Measurements from ENCODE around the gene IRX3. TPM values are rescaled to one million over a fixed set of nuclear protein-coding genes. Genes with fewer than 3 reads are reported as not detected.

IRX3 gene
- total RNA-seq, 4 donors from 2014 or later: 79.7 to 181 (median 150) TPM

DNA sequence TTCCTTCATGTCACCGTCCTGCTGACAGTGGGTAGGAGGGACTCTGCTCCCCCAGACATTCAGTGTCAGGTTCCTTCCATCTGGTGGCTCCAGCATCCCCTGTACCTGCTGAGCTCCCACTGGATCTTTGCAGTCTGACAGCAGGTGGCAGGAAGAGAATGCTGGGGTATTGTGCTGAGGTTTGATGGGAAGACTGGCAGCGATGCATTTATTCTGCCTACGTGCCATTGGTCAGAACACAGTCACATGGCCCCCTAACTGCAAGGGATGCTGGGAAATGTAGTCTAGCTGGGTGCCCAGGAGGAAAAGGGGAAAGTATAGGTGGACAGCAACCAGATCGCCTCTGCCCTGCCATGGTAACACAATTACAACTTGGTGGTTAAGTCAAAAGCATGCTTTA is 44.4 kb downstream of the IRX3 start:
- peak in 1 of 2 donors; percentile 37 for DNase-seq (ENCODE audit: low spot score in 2 of 2)
- TF ChIP-seq POLR2A (IDR thresholded peaks at IDR 0.05): no peak
- TF ChIP-seq, protein P1, sequence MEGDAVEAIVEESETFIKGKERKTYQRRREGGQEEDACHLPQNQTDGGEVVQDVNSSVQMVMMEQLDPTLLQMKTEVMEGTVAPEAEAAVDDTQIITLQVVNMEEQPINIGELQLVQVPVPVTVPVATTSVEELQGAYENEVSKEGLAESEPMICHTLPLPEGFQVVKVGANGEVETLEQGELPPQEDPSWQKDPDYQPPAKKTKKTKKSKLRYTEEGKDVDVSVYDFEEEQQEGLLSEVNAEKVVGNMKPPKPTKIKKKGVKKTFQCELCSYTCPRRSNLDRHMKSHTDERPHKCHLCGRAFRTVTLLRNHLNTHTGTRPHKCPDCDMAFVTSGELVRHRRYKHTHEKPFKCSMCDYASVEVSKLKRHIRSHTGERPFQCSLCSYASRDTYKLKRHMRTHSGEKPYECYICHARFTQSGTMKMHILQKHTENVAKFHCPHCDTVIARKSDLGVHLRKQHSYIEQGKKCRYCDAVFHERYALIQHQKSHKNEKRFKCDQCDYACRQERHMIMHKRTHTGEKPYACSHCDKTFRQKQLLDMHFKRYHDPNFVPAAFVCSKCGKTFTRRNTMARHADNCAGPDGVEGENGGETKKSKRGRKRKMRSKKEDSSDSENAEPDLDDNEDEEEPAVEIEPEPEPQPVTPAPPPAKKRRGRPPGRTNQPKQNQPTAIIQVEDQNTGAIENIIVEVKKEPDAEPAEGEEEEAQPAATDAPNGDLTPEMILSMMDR (IDR thresholded peaks at IDR 0.05): no peak
- WGBS, 2 donors: 89 to 92% methylated on average over 4 of the region's 4 CpGs

DNA sequence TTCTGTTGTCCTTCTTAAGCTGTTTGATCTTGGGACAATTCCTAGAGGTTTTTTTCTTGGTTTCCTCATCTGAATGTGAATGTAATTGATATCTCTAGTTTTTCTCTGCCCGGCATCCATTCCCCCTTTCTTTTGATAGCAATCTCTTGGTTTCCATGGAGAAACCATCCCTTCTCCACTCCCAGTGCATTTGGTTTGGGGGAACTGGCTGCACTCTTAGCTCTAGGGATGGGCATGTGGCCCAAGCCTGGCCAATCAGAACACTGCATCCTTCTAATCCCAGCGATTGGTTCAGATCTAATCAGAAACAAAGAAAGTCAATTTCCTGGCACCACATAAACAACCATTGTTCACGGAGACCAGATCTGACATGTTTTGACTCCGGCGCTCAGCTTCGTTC is 45.1 kb downstream of the IRX3 start:
- peak in 1 of 2 donors; percentile 14 for DNase-seq (ENCODE audit: low spot score in 2 of 2)
- 65 to 83% methylated on average over 6 of the region's 6 CpGs for WGBS, 2 donors
- H3K4me3 ChIP-seq (ENCODE audit: low read depth, poor library complexity, severe bottlenecking): no peak overlapping the region
- intact Hi-C loops (cut with DNase I; ENCODE audit: low total_unique reads): no loop called here
- no peak for TF ChIP-seq POLR2A (IDR thresholded peaks at IDR 0.05)
- TF ChIP-seq, protein P1 (IDR thresholded peaks at IDR 0.05): no peak

More for the DNA sequence above, 44.4 kb downstream of the IRX3 start:
- intact Hi-C loops (cut with DNase I; ENCODE audit: low total_unique reads): no loop called here
- H3K4me3 ChIP-seq (ENCODE audit: low read depth, poor library complexity, severe bottlenecking): no peak overlapping the region

DNA sequence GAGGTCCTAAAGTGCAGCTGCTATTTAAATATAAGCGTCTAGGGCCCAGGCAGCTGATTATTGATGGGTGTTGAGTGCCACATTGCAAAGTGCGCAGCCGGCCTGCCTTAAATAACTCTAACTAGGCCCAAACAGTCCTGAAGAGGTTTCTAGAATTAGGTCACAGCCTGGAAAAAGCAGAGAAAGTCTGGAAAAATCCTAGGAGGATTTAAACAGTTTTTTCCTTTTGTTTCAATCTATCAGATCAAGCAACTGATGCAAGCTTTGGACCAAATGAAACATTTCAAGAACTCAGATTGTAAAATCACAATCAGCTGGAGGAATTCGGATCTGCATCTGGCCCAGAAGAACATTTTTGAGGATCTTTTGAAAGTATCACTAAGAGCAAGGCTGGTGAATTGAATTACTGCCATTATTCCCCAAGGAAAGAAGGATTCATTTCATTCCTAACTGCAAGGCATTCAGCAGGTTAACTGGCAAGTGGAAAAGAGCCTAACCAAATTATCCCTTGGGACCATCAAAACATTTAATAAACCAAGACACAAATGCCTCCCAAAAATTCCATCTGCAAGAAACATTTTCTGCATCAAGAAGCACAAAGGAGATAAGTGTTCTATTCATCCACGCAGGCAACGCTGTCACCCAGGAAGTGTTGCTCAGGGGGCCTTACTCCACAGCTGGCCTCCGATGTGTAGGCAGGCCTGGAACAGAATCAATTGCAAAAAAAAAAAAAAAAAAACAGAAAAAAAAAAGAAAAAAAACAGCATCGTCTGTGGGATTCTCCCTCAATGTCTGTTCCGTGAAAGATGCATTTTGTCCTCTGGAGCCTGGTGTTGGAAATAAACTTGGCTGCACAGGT is 46.1 kb downstream of the IRX3 start:
- no peak overlapping the region for H3K4me3 ChIP-seq (ENCODE audit: low read depth, poor library complexity, severe bottlenecking)
- TF ChIP-seq, protein P1 (IDR thresholded peaks at IDR 0.05): no peak
- TF ChIP-seq POLR2A (IDR thresholded peaks at IDR 0.05): no peak
- intact Hi-C loops (cut with DNase I; ENCODE audit: low total_unique reads): no loop called here
- 58 to 65% methylated on average over 9 of the region's 9 CpGs for WGBS, 2 donors
- DNase-seq (ENCODE audit: low spot score in 2 of 2): peak in 1 of 2 donors; percentile 68

DNA sequence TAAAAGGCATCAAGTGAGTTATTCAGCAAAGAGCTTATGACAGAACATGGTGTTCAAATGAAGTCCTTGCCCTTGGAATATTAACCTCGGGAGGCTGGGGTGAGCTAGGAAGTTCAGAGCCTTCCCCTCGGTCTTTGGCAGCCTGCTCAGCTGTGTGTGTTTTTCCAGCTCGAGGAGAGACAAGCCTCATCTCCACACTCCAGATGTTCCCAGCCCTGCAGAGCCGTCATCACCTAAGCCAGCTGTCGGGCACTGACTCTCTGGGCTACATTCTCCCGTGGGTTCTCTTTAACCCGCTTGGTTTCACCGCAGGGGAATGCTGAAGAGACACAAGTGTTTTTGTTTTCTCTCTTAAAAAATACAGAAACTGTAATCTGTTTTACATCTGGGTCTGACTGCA is 47.1 kb downstream of the IRX3 start:
- H3K4me3 ChIP-seq (ENCODE audit: low read depth, poor library complexity, severe bottlenecking): no peak overlapping the region
- DNase-seq (ENCODE audit: low spot score in 2 of 2): peak in 1 of 2 donors; percentile 85
- TF ChIP-seq, protein P1 (IDR thresholded peaks at IDR 0.05): no peak
- no peak for TF ChIP-seq POLR2A (IDR thresholded peaks at IDR 0.05)
- intact Hi-C loops (cut with DNase I; ENCODE audit: low total_unique reads): no loop called here
- WGBS, 2 donors: 48 to 58% methylated on average over 8 of the region's 8 CpGs

DNA sequence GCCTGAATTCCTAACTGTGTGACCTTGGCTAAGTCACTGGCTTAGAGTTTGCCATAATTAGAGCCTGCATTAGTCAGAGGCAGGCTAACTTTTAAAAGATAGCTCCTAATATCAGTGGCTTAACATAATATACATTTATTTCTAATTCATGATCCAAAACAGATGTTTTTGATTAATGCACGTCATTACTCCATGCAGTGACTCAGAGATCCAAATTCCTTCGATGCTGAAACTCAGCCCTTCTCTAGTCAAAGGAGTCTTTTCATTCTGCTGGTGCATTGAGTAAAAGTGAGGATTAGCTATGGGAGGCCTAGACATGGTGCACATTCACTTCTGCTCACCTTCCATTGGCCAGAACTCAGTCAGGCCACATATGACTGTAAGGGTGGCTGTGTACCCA is 49.8 kb downstream of the IRX3 start:
- no peak overlapping the region for H3K4me3 ChIP-seq (ENCODE audit: low read depth, poor library complexity, severe bottlenecking)
- 56 to 67% methylated on average over 2 of the region's 2 CpGs for WGBS, 2 donors
- TF ChIP-seq POLR2A (IDR thresholded peaks at IDR 0.05): no peak
- TF ChIP-seq, protein P1 (IDR thresholded peaks at IDR 0.05): no peak
- intact Hi-C loops (cut with DNase I; ENCODE audit: low total_unique reads): no loop called here
- no peak for DNase-seq (ENCODE audit: low spot score in 2 of 2)

Measured in lower leg skin (tissue), 4 donors.